Endometrial microvascular endothelial cells (primary cell): ENCODE results near the gene FIBCD1. TPM values are rescaled to one million over a fixed set of nuclear protein-coding genes. Genes with fewer than 3 reads are reported as not detected.
"Not testable (repeated sequence)": the region's sequence is repeated elsewhere in the genome, so short reads cannot be mapped to it uniquely, and the experiment has no call there.

Experiments
- in situ Hi-C: cut with HindIII; loops from 2 replicates; pipeline ENCODE4 v1.10.0; 2017; ENCODE audit warnings: low sequenced_read_pairs, low pct_unique_long_range_greater_than_20kb; ENCODE audit errors: inconsistent ontology term
- total RNA-seq: library from RNA; depleted of rRNA; stranded (reverse); fragments of >200 nt; gene quantifications from one replicate; pipeline ENCODE4 v1.2.3, GENCODE V29; 2015; ENCODE audit errors: inconsistent ontology term

FIBCD1 gene
- total RNA-seq, 1 donor from 2014 or later: under 0.01 TPM

DNA sequence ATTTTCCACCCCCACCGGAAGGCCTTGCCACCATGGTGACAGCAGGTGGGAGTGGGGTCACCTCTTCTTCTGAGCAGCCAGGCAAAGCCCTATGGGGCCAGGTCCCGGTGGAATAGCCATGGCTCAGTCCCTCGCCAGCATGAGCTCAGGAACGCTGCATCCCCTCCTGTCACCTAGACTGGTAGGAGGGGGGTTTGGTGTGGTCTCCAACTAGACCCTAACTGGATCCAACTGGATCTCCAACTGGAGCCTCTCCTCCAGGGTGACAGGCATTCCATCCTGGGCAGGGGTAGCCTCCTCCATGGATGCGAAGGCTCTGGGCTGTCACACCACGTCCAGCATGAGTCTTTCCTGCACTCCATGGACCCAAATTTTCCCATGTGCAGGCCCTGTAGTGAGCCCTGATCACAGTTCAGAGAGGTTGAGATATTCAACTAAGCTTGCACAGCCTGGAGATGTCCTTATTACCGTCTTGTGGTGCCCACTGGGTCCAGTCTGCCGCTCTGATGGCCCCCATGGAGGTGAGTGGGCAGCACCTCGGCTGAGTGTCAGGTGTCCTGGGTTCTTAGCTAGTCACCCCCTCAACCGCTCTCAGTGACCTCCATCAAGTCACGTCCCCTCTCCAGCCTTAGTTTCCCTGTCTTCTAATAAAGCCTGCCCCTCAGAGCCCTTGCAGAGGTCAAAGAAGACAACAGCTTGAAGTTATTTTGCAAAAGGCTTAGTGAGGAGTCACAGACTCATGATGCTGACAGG lies 18.6 kb upstream of the FIBCD1 start:
- in situ Hi-C loops: no loop called here

DNA sequence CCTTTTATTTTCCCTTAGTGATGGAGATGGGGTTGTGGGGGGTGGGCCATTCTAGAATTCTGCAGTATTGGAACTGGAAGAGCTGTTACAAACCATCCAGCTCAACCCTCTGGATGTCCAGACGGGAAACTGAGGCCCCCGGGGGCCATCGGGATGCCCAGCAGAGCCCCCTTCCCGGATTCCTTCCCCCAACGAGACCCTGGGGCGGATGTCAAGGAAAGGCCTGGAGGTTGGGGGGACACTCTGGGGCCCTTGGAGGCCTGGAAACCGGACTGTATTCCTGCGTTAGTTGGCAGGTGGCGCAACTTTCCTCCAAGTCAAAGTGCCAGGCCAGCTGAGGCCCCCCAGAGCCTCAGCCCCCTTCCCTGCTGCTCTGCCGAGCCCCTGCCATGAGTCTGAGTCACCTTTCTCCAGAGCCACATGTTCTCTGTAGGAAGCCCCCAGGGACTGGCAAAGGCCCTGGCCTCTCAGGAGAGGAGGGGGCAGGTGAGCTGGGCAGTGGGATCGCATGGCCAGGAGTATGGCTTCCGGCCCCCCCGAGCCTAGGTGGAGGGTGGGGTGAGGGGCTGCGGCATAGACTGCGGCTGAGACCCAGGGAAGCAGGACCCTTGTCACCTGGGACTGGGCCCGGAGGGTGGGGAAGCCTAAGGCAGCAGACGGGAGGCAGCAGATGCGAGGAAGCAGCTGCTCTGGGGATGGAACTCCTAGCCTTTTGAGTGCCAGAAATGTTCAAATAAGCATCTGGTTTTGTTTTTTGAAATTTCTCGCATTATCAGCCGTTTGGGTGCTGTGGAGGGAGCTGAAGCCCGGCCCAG lies 17.8 kb upstream of the FIBCD1 start:
- in situ Hi-C loops: no loop called here

DNA sequence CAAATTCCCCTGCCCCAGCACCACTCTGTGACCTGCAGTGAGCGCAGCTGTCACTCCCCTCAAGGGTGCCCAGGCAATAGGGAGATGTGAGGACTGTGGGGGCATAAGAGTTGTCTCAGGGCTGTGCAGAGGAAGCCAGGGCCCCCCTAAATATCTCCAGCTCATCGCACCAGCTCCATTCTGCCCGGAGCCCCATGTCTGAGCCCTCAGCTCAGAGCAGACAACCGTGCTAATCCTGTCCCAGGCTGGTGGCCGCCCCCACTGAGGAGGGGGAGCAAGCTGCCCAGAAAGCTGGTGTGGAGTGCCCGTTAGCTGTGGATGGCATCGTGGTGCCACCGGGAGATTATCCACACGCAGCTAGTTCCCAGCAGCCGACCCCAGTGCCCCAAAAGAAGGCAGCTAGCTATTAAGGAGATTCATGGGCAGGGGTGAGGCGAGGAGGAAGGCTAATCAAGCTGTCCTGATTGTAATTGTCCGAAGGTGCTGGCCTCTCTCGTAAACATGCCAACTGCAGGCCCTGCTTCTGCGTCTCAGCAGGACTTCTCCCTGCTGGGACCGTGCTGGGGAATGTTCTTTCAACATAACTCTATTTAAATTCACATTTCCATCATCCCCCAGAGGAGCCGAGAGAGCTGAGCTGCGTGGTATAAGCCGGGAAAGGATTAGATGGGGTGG lies 17.0 kb upstream of the FIBCD1 start:
- in situ Hi-C loops: no loop called here

DNA sequence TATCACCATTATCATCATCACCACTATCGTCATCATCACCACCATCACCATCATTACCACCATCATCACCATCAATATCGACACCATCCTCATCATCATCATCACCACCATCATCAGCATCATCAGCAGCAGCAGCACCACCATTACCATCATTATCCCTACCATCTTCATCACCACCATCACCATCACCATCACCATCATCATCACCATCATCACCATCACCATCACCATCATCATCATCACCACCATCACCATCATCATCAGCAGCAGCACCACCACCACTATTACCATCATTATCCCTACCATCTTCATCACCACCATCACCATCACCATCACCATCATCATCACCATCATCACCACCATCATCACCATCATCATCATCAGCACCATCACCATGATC lies 15.9 kb upstream of the FIBCD1 start:
- in situ Hi-C loops: not testable (repeated sequence)

DNA sequence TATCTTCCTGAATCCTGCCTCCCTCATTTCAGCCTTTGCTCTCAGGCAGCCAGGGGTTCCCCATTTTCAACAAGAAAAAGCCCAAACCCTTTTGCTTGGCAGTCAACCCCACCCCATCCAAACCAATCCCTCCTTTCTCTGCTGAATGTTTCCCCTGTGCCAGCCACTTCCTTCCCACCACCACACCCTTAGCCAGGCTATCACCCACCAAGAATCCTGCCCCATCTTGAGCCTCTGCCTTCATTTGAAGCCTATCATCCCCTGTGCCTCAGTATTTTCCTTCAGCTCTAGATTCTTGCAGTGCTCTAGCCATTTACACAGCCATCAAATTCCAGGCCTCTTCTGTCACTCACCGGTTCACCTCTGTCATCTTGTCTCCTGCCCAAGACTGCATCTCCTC lies 15.3 kb upstream of the FIBCD1 start:
- in situ Hi-C loops: no loop called here

DNA sequence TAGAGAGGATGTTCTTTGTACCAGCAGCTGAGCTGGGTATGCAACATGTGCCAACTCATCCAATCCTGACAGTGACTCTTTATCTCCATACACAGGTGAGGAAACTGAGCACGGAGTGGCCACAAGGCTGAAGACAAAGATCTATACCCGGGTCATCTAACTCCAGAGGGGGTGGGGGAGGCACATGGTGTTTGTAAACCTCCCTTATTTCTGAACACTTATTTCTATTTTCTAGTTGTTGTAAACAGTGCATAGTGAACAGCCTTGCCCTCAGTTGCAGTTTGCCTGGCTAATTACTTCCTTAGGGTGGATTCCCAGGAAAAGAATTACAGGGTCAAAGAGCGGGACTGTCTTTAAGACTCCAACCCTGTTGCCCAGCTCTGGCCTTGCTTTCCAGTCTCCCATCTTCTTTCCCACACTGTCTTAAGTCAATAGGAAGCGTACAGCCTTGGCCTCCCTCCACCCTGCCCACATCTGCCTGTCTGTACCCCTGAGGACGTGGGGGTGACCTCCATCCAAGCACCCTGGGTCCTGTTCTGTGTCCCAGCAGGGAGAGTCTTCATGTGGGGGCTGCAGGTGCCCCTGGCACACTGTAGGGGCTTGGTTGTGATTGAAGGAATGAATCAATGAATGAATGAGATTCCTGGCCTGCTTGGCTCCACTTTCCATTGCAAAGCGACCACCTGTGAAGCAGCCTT lies 13.2 kb upstream of the FIBCD1 start:
- in situ Hi-C loops: no loop called here

DNA sequence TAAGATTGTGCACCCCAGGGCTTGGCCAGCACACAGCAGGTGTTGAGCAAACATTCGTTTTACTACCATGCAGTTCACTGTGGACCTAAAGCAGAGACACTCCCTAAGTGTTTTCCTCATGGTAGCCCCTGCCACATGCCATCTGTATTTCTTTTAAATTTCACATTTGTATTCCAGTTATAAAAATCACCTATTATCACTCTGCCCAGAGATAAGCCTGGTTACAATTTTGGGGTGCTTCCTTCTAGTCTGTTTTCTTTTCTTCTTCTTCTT lies 10.9 kb upstream of the FIBCD1 start:
- in situ Hi-C loops: no loop called here

DNA sequence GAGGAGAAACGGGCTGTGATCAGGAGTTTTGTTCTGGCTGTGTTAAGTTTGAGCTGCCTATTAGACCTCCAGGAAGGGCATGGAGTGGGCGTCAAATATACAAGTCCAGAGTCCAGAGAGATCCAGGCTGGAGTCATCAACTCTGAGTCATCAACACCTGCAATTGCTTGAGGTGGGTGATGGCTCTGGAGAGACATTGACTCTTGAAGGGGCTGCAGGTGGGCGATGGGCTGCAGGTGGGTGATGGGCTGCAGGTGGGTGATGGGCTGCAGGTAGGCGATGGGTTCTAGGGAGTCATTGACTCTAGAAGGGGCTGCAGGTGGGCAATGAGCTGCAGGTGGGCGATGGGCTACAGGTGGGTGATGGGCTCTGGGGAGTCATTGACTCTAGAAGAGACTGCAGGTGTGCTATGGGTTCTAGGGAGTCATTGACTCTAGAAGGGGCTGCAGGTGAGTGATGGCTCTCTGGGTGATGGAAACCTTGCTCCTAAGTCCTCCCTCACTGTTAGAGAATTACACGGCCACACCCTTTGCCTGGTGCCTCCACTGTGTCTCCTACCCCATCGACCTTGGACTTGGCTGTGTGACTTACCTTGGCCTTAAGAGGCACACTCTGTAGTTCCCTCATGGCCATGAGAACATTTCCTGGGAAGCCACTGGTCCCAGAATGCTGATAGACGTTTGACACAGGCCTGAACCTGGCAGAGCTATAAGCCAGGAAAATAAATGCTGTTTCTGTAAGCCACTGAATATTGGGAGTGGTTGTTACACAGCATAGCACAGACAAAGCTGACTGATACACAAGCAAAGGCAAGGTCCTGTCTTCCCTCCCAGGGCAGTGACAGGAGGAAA lies 10.4 kb upstream of the FIBCD1 start:
- in situ Hi-C loops: no loop called here

DNA sequence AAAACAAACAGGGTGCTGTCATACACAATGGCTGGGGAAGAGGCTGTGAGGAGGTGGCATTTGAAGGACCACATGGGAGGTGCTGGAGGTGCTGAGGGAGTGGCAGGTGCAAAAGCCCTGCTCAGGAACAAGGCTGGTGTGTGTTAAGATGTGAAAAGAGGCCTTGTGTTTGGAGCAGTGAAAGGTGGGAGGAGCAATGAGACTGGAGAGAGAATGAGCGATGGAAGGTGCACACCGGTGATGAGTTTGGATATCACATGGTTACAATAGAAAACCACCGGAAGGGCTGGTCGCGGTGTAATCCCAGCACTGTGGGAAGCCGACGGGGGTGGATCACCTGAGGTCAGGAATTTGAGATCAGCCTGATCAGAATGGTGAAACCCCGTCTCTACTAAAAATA lies 9.2 kb upstream of the FIBCD1 start:
- in situ Hi-C loops: no loop called here

DNA sequence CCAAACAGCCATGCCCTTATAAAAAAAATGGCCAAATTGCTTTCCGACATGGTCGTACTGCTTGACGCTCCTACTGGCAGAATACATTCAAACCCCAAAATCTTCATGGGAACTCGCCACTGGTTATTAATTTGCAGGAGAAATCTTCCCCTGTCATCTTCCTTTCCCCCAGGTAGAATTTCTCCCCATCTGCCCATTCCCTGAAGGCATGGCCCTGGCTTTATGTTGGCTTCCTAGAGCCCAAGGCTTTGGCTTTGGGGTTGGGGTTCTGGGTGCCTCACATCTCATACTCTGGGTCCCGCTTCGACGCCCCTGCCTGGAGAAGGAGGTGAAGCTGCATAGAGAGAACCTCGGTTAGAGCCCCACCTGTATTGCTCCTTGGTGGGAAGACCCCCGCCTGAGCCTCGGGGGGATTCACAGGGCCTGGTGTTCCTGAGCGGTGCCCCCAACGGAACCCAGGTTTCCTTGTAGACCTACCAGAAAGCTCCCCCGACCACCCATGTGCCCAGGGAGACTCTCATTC lies 8.6 kb upstream of the FIBCD1 start:
- in situ Hi-C loops: no loop called here

DNA sequence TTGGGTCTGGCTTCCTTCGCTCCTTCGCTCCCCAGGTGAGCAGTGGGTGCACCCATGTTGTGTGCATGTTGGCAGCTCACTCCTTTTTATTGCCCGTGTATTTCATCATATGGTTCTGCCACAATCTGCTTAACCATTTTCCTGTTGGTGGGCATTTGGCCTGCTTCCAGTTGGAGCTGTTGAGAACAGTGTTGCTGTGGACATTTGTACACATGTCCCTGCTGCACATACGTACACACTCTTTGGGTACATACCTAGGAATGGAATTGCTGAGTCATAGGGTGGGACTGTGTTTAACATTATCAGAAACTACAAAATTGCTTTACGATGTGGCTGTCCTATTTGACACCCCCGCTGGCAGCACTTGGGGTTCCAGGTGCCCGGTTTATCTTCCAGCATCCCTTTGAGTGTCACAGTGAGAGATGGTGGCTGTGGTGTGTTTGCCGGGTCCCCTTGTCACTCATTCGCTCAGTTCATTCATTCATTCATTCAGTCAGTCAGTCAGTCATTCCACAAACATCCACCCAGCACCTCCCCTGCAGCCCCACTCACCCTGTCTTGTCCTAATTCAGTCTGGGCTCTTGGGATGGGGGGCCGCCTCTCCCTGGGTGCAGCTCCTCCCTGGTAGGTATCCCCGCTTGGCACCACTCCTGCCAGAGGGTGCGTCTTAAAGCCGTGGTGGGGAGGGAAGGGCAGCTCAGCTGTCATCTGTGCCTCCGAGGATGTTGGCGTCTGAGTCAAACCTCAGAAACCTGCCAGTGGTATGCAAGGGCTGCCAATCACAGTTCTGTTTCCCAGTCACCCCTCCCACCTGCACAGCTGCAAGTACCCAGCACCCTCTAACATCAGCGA lies 7.9 kb upstream of the FIBCD1 start:
- in situ Hi-C loops: no loop called here

DNA sequence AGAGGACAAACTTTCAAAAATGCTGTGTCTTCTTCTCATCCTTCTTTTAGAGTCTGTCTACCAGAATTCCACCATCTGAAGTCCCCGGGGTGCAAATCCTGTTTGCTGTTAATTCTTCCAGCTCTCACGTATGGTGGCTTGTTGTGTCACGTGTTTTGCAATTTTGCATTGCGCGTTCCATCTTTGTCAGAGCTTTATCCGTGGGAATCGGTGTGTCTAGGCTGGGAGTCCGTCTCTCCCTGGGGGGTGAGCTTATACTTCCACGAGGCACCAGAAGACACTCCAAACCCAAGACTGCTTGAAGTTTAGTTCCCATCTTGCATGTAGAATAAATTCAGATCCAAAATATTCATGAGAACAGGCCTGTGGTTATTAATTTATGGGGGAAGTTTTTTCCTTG lies 6.1 kb upstream of the FIBCD1 start:
- in situ Hi-C loops: no loop called here

DNA sequence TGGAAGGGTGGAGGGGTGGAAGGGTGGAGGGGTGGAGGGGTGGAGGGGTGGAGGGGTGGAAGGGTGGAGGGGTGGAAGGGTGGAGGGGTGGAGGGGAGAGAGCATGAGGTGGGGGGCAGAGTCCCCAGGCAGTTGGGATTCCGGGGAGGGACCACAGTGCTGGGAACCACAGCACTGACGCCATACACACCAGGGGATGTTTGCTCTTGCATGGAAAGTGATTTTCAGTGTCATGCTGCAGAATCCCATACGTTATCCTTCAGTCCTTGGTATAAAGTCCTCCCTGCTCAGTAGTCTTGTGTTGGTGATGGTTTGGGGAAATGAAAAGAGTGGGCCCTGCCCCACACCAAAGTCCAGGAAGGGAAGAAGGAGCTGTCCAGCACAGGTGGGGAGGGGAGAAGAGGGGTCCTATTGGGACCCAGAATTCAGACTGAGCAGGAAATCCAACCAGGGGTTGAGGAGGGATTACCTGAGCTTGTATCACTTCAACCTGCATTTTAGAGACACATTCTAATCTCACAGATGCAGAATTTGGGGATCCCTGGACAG lies 5.5 kb upstream of the FIBCD1 start:
- in situ Hi-C loops: no loop called here

DNA sequence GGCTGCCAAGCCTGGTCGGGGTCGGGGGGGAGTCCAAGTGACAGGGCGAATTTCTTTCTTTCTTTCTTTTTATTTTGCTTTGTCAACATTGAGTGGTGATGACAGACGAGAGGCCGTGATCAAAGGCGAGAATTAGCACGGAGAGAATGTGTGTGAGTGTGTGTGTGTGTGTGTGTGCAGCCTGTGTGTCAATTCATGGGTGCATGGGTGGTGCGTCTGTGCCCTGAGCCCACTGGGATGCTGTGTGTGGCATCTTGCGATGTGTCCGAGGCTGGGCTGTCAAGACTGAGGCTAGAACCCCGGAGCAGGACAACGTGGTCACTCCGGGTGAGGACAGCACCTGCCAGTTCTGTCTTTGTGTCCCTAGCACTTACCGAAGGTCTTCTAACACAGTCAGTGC lies 4.7 kb upstream of the FIBCD1 start:
- in situ Hi-C loops: no loop called here

DNA sequence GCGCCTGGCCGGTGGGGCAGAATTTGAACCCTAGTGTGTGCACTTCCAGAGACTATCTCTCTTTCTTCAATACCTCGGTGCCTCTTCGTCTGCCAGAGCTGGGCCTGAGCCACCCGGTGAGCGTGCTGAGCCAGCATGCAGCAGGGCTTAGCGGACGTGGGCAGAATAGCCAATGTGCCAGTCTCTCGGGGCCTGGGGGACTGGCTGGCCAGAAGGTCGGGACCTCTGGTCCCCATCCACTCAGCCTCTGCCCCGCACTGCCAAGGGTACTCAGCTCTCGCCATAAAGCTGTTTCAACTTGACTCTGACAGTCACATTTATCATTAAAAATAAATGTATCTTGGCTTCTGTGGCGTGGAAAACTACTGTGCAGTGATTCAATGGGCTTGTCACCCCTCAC lies 4.2 kb upstream of the FIBCD1 start:
- in situ Hi-C loops: no loop called here

DNA sequence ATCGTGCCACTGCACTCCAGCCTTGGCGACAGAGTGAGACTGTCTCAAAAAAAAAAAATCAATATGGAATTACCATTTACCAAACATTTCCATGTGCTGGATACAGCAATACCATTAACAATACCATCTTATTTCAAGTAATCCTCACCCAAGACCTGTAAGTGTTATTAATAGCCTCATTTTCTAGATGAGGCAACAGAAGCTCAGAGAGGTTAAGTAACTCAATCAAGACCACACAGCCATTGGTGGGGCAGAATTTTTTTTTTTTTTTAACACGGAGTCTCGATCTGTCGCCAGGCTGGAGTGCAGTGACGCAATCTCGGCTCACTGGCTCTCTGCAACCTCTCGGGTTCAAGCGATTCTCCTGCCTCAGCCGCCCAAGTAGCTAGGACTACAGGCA lies 3.6 kb upstream of the FIBCD1 start:
- in situ Hi-C loops: no loop called here

DNA sequence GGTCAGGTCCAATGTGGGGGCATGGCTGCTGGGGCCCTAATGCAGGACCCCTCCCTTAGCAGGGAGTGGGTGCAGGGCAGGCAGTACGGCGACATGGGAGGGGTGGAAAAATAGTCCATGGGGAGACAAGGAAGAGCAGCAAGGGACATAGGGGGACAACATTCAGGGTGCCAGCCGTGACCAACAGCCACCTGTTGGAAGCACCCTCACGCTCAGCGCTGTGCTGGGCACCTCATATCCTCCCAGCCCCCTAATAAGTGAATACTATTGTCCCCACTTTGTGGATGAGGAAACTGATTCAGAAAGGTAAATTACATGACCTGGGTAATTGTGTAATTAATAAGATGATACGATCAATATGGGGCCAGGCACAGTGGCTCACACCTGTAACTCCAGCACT lies 3.0 kb upstream of the FIBCD1 start:
- in situ Hi-C loops: no loop called here
